ENCODE measurements around the gene TREM1. TPM values are rescaled to one million over a fixed set of nuclear protein-coding genes. Genes with fewer than 3 reads are reported as not detected.

TREM1 gene
- polyA plus RNA-seq, 1 donor (not counting 4 experiments of a cell fraction or from before 2014, with no cell fraction given) = not detected

DNA sequence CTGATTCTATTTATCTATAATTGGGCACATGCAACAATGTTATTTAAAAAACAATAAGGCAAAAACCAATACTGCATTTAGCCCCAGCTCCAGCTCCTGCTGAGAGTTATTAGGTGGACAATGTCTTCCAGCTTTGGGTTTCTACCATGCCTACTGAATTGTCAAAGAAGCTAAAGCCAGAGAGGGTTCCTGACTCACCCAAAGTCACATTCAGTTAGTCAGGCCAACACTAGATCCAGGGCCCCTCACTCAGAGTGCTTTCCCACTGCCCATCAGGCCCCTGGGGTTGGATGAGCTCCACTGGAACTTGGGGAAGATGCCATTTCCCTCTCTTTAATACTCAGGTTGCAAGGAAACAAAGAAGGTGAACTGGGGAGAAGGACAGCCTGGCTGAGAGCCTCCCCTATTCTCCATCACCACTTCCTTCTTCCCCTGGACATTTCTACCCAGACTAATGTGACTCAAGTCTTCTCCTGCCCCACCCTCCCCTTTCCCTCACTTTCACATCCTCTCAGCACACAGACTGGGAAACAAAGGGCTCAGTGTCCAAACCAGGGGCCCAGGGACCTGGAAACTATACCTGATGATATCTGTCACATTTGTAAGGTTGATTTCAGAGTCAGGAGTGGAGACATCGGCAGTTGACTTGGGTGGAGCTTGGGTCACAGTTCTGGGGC, 6.0 kb downstream of the TREM1 start:
- Histone ChIP-seq H3K4me2 (ENCODE audit: control insufficient read depth, extremely low read depth, insufficient read depth, low read depth, low read length) (no peak overlapping the region), H3K9me3 (ENCODE audit: control insufficient read depth, low read depth, low read length) (no peaks in the 10 kb centered on the region), H3K9me1 (ENCODE audit: control insufficient read depth, extremely low read depth, insufficient read depth, low read length) (no peaks in the 10 kb centered on the region), H3K27me3 (ENCODE audit: control insufficient read depth, extremely low read depth, insufficient read depth, low read length) (peaks cover 21% of the 10 kb centered on the region), H3K9ac (ENCODE audit: control insufficient read depth, extremely low read depth, insufficient read depth, low read length) (no peak overlapping the region), H4K20me1 (ENCODE audit: control insufficient read depth, extremely low read depth, insufficient read depth, low read length) (no peaks in the 10 kb centered on the region), H3K4me3 (ENCODE audit: control insufficient read depth in 2 of 3, extremely low read depth in 1 of 3, insufficient read depth in 2 of 3, low read depth in 1 of 3, low read length in 3 of 3) (no peak overlapping the region), H3K4me1 (ENCODE audit: control insufficient read depth, extremely low read depth, insufficient read depth, low read length) (no peaks in the 10 kb centered on the region), H3K27ac (ENCODE audit: control insufficient read depth, insufficient read depth, low read length) (no peak overlapping the region), H2AFZ (ENCODE audit: control insufficient read depth, low read length) (no peak overlapping the region), H3K79me2 (ENCODE audit: control insufficient read depth, insufficient read depth, low read length) (no peaks in the 10 kb centered on the region), H3K36me3 (ENCODE audit: control insufficient read depth in 2 of 2, extremely low read depth in 1 of 2, insufficient read depth in 2 of 2, low read length in 2 of 2) (no peaks in the 10 kb centered on the region)
- dilution Hi-C loops (cut with MboI; ENCODE audit: extremely low pct_ligation_motif_present, low sequenced_read_pairs) = no loop called here
- no peak for TF ChIP-seq EZH2 (IDR thresholded peaks at IDR 0.05; ENCODE audit: low read length)
- TF ChIP-seq, protein P1, sequence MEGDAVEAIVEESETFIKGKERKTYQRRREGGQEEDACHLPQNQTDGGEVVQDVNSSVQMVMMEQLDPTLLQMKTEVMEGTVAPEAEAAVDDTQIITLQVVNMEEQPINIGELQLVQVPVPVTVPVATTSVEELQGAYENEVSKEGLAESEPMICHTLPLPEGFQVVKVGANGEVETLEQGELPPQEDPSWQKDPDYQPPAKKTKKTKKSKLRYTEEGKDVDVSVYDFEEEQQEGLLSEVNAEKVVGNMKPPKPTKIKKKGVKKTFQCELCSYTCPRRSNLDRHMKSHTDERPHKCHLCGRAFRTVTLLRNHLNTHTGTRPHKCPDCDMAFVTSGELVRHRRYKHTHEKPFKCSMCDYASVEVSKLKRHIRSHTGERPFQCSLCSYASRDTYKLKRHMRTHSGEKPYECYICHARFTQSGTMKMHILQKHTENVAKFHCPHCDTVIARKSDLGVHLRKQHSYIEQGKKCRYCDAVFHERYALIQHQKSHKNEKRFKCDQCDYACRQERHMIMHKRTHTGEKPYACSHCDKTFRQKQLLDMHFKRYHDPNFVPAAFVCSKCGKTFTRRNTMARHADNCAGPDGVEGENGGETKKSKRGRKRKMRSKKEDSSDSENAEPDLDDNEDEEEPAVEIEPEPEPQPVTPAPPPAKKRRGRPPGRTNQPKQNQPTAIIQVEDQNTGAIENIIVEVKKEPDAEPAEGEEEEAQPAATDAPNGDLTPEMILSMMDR (optimal IDR thresholded peaks at IDR 0.05 in 1 of 3, IDR thresholded peaks at IDR 0.05 in 1 of 3, conservative IDR thresholded peaks at IDR 0.05 in 1 of 3; ENCODE audit: extremely low read depth in 1 of 3, insufficient read depth in 2 of 3, low read length in 3 of 3) = no peak
- DNase-seq (ENCODE audit: low read depth, low spot score) = no peak
- FAIRE-seq = no peak

DNA sequence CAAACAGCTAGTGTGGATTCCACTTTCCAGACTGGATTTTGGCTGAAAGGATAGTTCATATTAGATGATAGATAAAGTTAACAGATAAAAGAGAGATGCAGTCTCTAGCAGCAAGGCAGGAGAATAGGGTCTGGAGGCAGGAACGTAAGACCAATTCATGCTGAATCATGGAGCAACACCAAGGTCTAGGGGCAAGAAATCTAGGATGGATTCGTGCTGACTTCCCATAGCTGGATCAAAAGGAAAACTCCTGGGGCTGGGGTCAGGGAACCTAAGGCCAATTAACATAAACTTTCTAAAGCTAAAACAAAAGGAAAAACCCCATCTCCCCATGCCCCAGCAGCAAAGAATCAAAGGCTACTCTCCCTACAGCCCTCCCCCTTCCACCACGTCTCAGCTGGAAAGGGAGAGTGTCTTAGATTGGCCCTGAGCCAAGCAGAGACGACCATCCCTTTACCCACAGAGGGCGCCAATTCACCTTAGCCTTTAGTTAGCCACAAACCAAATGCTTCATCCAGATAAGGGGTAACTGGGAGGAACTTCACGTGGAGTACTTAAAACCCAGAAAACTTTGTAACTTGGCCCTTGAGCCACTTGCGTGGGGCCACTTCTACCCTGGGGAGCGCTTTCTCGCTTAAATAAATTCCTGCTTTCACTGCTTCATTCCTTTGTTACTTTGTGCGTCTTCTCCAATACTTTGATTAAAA, 7.6 kb downstream of the TREM1 start:
- Histone ChIP-seq H3K4me2 (ENCODE audit: control insufficient read depth, extremely low read depth, insufficient read depth, low read depth, low read length) (no peak overlapping the region), H3K4me1 (ENCODE audit: control insufficient read depth, extremely low read depth, insufficient read depth, low read length) (no peaks in the 10 kb centered on the region), H2AFZ (ENCODE audit: control insufficient read depth, low read length) (no peak overlapping the region), H3K9me3 (ENCODE audit: control insufficient read depth, low read depth, low read length) (no peaks in the 10 kb centered on the region), H3K79me2 (ENCODE audit: control insufficient read depth, insufficient read depth, low read length) (no peaks in the 10 kb centered on the region), H3K9me1 (ENCODE audit: control insufficient read depth, extremely low read depth, insufficient read depth, low read length) (no peaks in the 10 kb centered on the region), H3K9ac (ENCODE audit: control insufficient read depth, extremely low read depth, insufficient read depth, low read length) (no peak overlapping the region), H3K4me3 (ENCODE audit: control insufficient read depth in 2 of 3, extremely low read depth in 1 of 3, insufficient read depth in 2 of 3, low read depth in 1 of 3, low read length in 3 of 3) (no peak overlapping the region), H4K20me1 (ENCODE audit: control insufficient read depth, extremely low read depth, insufficient read depth, low read length) (no peaks in the 10 kb centered on the region), H3K36me3 (ENCODE audit: control insufficient read depth in 2 of 2, extremely low read depth in 1 of 2, insufficient read depth in 2 of 2, low read length in 2 of 2) (no peaks in the 10 kb centered on the region), H3K27me3 (ENCODE audit: control insufficient read depth, extremely low read depth, insufficient read depth, low read length) (peaks cover 9% of the 10 kb centered on the region), H3K27ac (ENCODE audit: control insufficient read depth, insufficient read depth, low read length) (no peak overlapping the region)
- DNase-seq (ENCODE audit: low read depth, low spot score) (no peak), FAIRE-seq (no peak)
- dilution Hi-C loops (cut with MboI; ENCODE audit: extremely low pct_ligation_motif_present, low sequenced_read_pairs) = no loop called here
- TF ChIP-seq, protein P1 (optimal IDR thresholded peaks at IDR 0.05 in 1 of 3, IDR thresholded peaks at IDR 0.05 in 1 of 3, conservative IDR thresholded peaks at IDR 0.05 in 1 of 3; ENCODE audit: extremely low read depth in 1 of 3, insufficient read depth in 2 of 3, low read length in 3 of 3) = peak; percentile 54 to 65 (median 54)
- TF ChIP-seq EZH2 (IDR thresholded peaks at IDR 0.05; ENCODE audit: low read length) = no peak
